NCI-H524 (cell line): ENCODE results near the gene NEK10.

Experiments
- DNase-seq, 2 experiments: peaks; one replicate each; lab custom pipeline; 2025; lab: John Stamatoyannopoulos, UW

Gene NEK10

GRCh38 chr3:27174530-27174929 lies 194.7 kb downstream of the NEK10 start:
- no peak for DNase-seq

GRCh38 chr3:27171113-27171512 lies 198.1 kb downstream of the NEK10 start:
- DNase-seq = no peak

- peak in 1 of 2 experiments; percentile 65 for DNase-seq
These were observed 202.3 kb downstream of the NEK10 start for GRCh38 chr3:27166888-27167287.

- DNase-seq = no peak
These were observed 203.9 kb downstream of the NEK10 start for GRCh38 chr3:27165321-27165721.

- no peak for DNase-seq
These were observed 208.3 kb downstream of the NEK10 start for GRCh38 chr3:27160779-27161287.

GRCh38 chr3:27160146-27160545 lies 209.0 kb downstream of the NEK10 start:
- DNase-seq = no peak

GRCh38 chr3:27147215-27147614 lies 222.0 kb downstream of the NEK10 start:
- no peak for DNase-seq

GRCh38 chr3:27146786-27147185 lies 222.4 kb downstream of the NEK10 start:
- DNase-seq = no peak

GRCh38 chr3:27145719-27146118 lies 223.5 kb downstream of the NEK10 start:
- no peak for DNase-seq

- no peak for DNase-seq
These were observed 227.5 kb downstream of the NEK10 start for GRCh38 chr3:27141668-27142067.

- no peak for DNase-seq
These were observed 230.6 kb downstream of the NEK10 start for GRCh38 chr3:27138562-27138961.

GRCh38 chr3:27138005-27138404 lies 231.2 kb downstream of the NEK10 start:
- no peak for DNase-seq

GRCh38 chr3:27134171-27134796 lies 234.9 kb downstream of the NEK10 start:
- DNase-seq = peak in 1 of 2 experiments; percentile 54

- DNase-seq = no peak
These were observed 236.1 kb downstream of the NEK10 start for GRCh38 chr3:27133060-27133459.

GRCh38 chr3:27130796-27131195 lies 238.4 kb downstream of the NEK10 start:
- DNase-seq = no peak

- no peak for DNase-seq
These were observed 241.3 kb downstream of the NEK10 start for GRCh38 chr3:27127879-27128278.

GRCh38 chr3:27127195-27127594 lies 242.0 kb downstream of the NEK10 start:
- DNase-seq = no peak

GRCh38 chr3:27125821-27126501 lies 243.2 kb downstream of the NEK10 start:
- DNase-seq = peak in 1 of 2 experiments; percentile 55

- no peak for DNase-seq
These were observed 249.5 kb downstream of the NEK10 start for GRCh38 chr3:27119639-27120038.

- DNase-seq = no peak
These were observed 253.8 kb downstream of the NEK10 start for GRCh38 chr3:27115352-27115751.

- DNase-seq = no peak
These were observed 254.5 kb downstream of the NEK10 start for GRCh38 chr3:27114684-27115083.

- no peak for DNase-seq
These were observed 255.1 kb downstream of the NEK10 start for GRCh38 chr3:27114129-27114528.

- DNase-seq = no peak
These were observed 259.2 kb downstream of the NEK10 start for GRCh38 chr3:27110020-27110419.

- no peak for DNase-seq
These were observed 260.9 kb downstream of the NEK10 start for GRCh38 chr3:27108322-27108721.
